GM12878 (cell line): ENCODE measurements around the gene ZBTB9. TPM values are rescaled to one million over a fixed set of nuclear protein-coding genes. Genes with fewer than 3 reads are reported as not detected.

Source experiments
- ATAC-seq: fragments of 200-7000 bp; cut with Tn5 transposase; 3 replicates; pipeline ENCODE4 v1.9.1; 2020; ENCODE audit warnings: mild to moderate bottlenecking, moderate library complexity
- BruUV-seq: library from RNA; stranded (reverse); fragments of 400-500 nt; replicated peaks from 2 replicates; lab custom pipeline; 2021; lab: Mats Ljungman, UMichigan
- CTCF ChIA-PET: fragments of 300-600 bp; sonication (Branson Sonifier 250); formaldehyde crosslinking; extraction: SDS; loops from one replicate; lab custom pipeline; 2021; ENCODE audit warnings: inconsistent platforms; lab: Yijun Ruan, JAX
- POLR2A ChIA-PET: fragments of 350-600 bp; formaldehyde crosslinking; extraction: SDS; loops from one replicate; lab custom pipeline; 2021; ENCODE audit warnings: inconsistent platforms; lab: Charles Lee
- RAD21 ChIA-PET: fragments of 300-600 bp; sonication (Branson Sonifier 250); formaldehyde crosslinking; loops from one replicate; lab custom pipeline; 2023; ENCODE audit warnings: antibody characterized with exemption; ENCODE audit not compliant: unreplicated experiment; lab: Charles Lee
- SMC1A ChIA-PET: fragments of 300-600 bp; sonication (Branson Sonifier 250); formaldehyde crosslinking; loops from one replicate; lab custom pipeline; 2023; ENCODE audit not compliant: unreplicated experiment, uncharacterized antibody; lab: Charles Lee
- DNase-seq: peaks from one replicate; pipeline ENCODE4 v3.0.0-alpha.2; 2011; ENCODE audit warnings: low read depth, low spot score
- FAIRE-seq: peaks from 3 replicates; lab custom pipeline; 2011; peaks lifted over from hg19 to GRCh38; lab: Jason Lieb, UNC
- H2AFZ ChIP-seq: 2 replicates; pipeline ENCODE4 v1.6.0; 2011; ENCODE audit warnings: low read depth, low read length, control low read depth; ENCODE audit not compliant: control insufficient read depth
- H3K27ac ChIP-seq: 2 replicates; pipeline ENCODE4 v1.5.1; 2011; ENCODE audit warnings: control low read depth; ENCODE audit not compliant: control insufficient read depth, insufficient read depth
- H3K27me3 ChIP-seq, 2 experiments: replicated peaks in 1 of 2; 2 replicates each; pipeline versions ENCODE4 v1.6.0 to v1.6.1; 2011; ENCODE audit warnings: low read length in 1 of 2; ENCODE audit not compliant: control insufficient read depth in 2 of 2, insufficient read depth in 2 of 2
- H3K36me3 ChIP-seq, 2 experiments: 2 replicates each; pipeline ENCODE4 v1.5.1; 2011; ENCODE audit warnings: low read length in 1 of 2; ENCODE audit not compliant: control insufficient read depth in 2 of 2, insufficient read depth in 2 of 2
- H3K4me1 ChIP-seq: 2 replicates; pipeline ENCODE4 v1.6.1; 2011; ENCODE audit warnings: mild to moderate bottlenecking, low read length, moderate library complexity, mixed read lengths; ENCODE audit not compliant: control insufficient read depth, insufficient read depth
- H3K4me2 ChIP-seq: 2 replicates; pipeline ENCODE4 v1.6.0; 2011; ENCODE audit warnings: control low read depth; ENCODE audit not compliant: control insufficient read depth, insufficient read depth
- H3K4me3 ChIP-seq: fragments of 200-600 bp; sonication (generic); 2 replicates; pipeline ENCODE4 v1.5.1; 2016
- H3K79me2 ChIP-seq: 2 replicates; pipeline ENCODE4 v1.6.0; 2011; ENCODE audit warnings: low read length; ENCODE audit not compliant: control insufficient read depth, insufficient read depth
- H3K9ac ChIP-seq: 2 replicates; pipeline ENCODE4 v1.8.0; 2011; ENCODE audit warnings: low read length, control low read depth, mixed read lengths; ENCODE audit not compliant: control insufficient read depth, insufficient read depth
- H3K9me3 ChIP-seq: replicated peaks from 3 replicates; pipeline ENCODE4 v1.5.1; 2011; ENCODE audit warnings: mild to moderate bottlenecking, low read length; ENCODE audit not compliant: control insufficient read depth, insufficient read depth
- H4K20me1 ChIP-seq: 2 replicates; pipeline ENCODE4 v1.6.0; 2011; ENCODE audit not compliant: control insufficient read depth, insufficient read depth
- BACH1 ChIP-seq: fragments of 450-650 bp; IDR thresholded peaks from 2 replicates; pipeline ENCODE4 v1.6.1; 2017; ENCODE audit warnings: mild to moderate bottlenecking, borderline replicate concordance
- CTCF ChIP-seq, 3 experiments: IDR thresholded peaks in 2 of 3; conservative IDR thresholded peaks in 1 of 3; 2 replicates each; pipeline ENCODE4 v1.5.1; 2011; ENCODE audit warnings: low read depth in 3 of 3, low read length in 3 of 3, mild to moderate bottlenecking in 3 of 3, control low read depth in 2 of 3, moderate library complexity in 2 of 3, inconsistent platforms in 1 of 3, mixed read lengths in 1 of 3; ENCODE audit not compliant: control insufficient read depth in 2 of 3, insufficient read depth in 1 of 3; ENCODE audit errors: extremely low read depth in 1 of 3
- NBN ChIP-seq: fragments of 450-650 bp; IDR thresholded peaks from 2 replicates; pipeline ENCODE4 v1.6.1; 2016
- PAX5 ChIP-seq: IDR thresholded peaks from 2 replicates; pipeline ENCODE4 v1.6.1; 2011; ENCODE audit warnings: low read depth, low read length, borderline replicate concordance
- SMC3 ChIP-seq: IDR thresholded peaks from 2 replicates; pipeline ENCODE4 v1.6.1; 2011; ENCODE audit warnings: low read length, improper control_type of control experiment, borderline replicate concordance
- TARDBP ChIP-seq: IDR thresholded peaks from 2 replicates; pipeline ENCODE4 v1.6.1; 2016; ENCODE audit warnings: borderline replicate concordance
- YY1 ChIP-seq: IDR thresholded peaks from 2 replicates; pipeline ENCODE4 v1.6.1; 2011; ENCODE audit warnings: low read depth, mild to moderate bottlenecking, low read length
- ZNF24 ChIP-seq: fragments of 450-650 bp; IDR thresholded peaks from 2 replicates; pipeline ENCODE4 v1.6.1; 2017; ENCODE audit warnings: antibody characterized with exemption, mild to moderate bottlenecking
- WGBS: methylation state at CpG from one replicate; pipeline ENCODE4 v1.1.6; 2016; ENCODE audit warnings: low lambda C conversion rate; ENCODE audit not compliant: insufficient replicate concordance, insufficient coverage; ENCODE audit errors: missing lambda C conversion rate; 5-methylcytosine and 5-hydroxymethylcytosine counted together
- in situ Hi-C: fragments of 300-500 bp; cut with MboI; formaldehyde crosslinking; loops from 9 replicates; pipeline ENCODE4 v1.14.3; 2018; ENCODE audit warnings: mixed read lengths
- intact Hi-C: fragments of 100-400 bp; cut with micrococcal nuclease; formaldehyde crosslinking; loops from one replicate; pipeline ENCODE4 v1.14.2; 2022; ENCODE audit not compliant: unreplicated experiment
- polyA plus RNA-seq, 11 experiments: library from polyadenylated mRNA; depleted of rRNA in 4 of 11; unstranded in 6 of 11; stranded (reverse) in 5 of 11; fragments of >200 nt; fragmentation: Nextera tagmentation in 4 of 11; fragmentation: Illumina TruSeq in 1 of 11; extraction: Ambion mirVana in 4 of 11; extraction: Trizol in 1 of 11; gene quantifications; 1 replicate in 1 of 11; 2 replicates in 10 of 11; pipeline versions ENCODE4 v1.2.1 to v1.2.3, GENCODE V29; 2011 to 2016; ENCODE audit warnings: inconsistent platforms in 2 of 11, missing spikeins in 2 of 11, low read depth in 1 of 11
- total RNA-seq, 4 experiments: library from RNA; depleted of rRNA in 3 of 4; stranded (reverse); fragments of >200 nt in 3 of 4; fragmentation: Illumina TruSeq in 1 of 4; extraction: Trizol in 1 of 4; gene quantifications; 2 replicates each; pipeline versions ENCODE4 v1.2.1 to v1.2.3, GENCODE V29; 2013 to 2021
- TF ChIP-seq, protein P1 (sequence below): fragments of 150-350 bp; IDR thresholded peaks from 2 replicates; pipeline ENCODE4 v1.6.1; 2014; ENCODE audit warnings: mild to moderate bottlenecking, low read depth, low read length

ZBTB9 gene
- total and polyA plus RNA-seq, 10 of the 15 experiments (the other 5 are each of a cell fraction or from before 2014, with no cell fraction given): 1.5 to 12.7 (median 6.9) TPM

GRCh38 chr6:33414592-33415271 lies 39.6 kb upstream of the ZBTB9 start:
- H4K20me1 ChIP-seq: no peaks in the 10 kb centered on the region; the same call in 1 of the 2 replicates
- 0 out of 2 replicates have a peak, but pooled peaks have one; percentile 29 for TF ChIP-seq YY1
- 0 out of 2 replicates have a peak, but pooled peaks have one; percentile 14 for TF ChIP-seq NBN
- peak; percentile 28; the same call in 1 of the 2 replicates for TF ChIP-seq BACH1
- TF ChIP-seq TARDBP: no peak
- TF ChIP-seq SMC3: peak; percentile 13; the same call in 1 of the 2 replicates
- TF ChIP-seq, protein P1, sequence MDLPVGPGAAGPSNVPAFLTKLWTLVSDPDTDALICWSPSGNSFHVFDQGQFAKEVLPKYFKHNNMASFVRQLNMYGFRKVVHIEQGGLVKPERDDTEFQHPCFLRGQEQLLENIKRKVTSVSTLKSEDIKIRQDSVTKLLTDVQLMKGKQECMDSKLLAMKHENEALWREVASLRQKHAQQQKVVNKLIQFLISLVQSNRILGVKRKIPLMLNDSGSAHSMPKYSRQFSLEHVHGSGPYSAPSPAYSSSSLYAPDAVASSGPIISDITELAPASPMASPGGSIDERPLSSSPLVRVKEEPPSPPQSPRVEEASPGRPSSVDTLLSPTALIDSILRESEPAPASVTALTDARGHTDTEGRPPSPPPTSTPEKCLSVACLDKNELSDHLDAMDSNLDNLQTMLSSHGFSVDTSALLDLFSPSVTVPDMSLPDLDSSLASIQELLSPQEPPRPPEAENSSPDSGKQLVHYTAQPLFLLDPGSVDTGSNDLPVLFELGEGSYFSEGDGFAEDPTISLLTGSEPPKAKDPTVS: no peak
- TF ChIP-seq CTCF (IDR thresholded peaks at IDR 0.05 in 2 of 3, conservative IDR thresholded peaks at IDR 0.05 in 1 of 3; ENCODE audit: control insufficient read depth in 2 of 3, extremely low read depth in 1 of 3, insufficient read depth in 1 of 3, low read depth in 3 of 3, low read length in 3 of 3): peak; percentile 22 to 53 (median 48); a peak in 4 of 6 replicates
- no peak for TF ChIP-seq ZNF24
- peak; percentile 66; the same call in 1 of the 2 replicates for TF ChIP-seq PAX5
- RAD21 ChIA-PET: no interaction called here
- no peak overlapping the region; the same call in none of the 2 replicates for H3K27ac ChIP-seq
- H3K4me3 ChIP-seq: 0 out of 2 replicates have a peak overlapping the region, but pooled peaks have one; percentile 98
- POLR2A ChIA-PET: no interaction called here
- in situ Hi-C loops (no loop called here), intact Hi-C loops (loop anchor here (5.0 kb wide), 1 partner anchor 97 kb away; the partner anchor contains the start of gene ZBTB22)
- SMC1A ChIA-PET: interaction anchor here (2.2 kb wide), 1 partner anchor 16 kb away, joined by 6 read pairs; no protein-coding TSS in a partner anchor
- DNase-seq (no peak), ATAC-seq (no peak), FAIRE-seq (no peak)
- peaks cover 30% of the 10 kb centered on the region for H3K4me1 ChIP-seq
- H3K36me3 ChIP-seq: peaks cover 0 to 4% of the 10 kb centered on the region in 2 experiments; a peak in 2 of 4 replicates
- CTCF ChIA-PET: interaction anchor here (0.7 to 5.3 kb wide), 3 partner anchors 11 to 20 kb away, joined by 4 to 25 read pairs (median 7); no protein-coding TSS in a partner anchor
- no peaks in the 10 kb centered on the region for H3K9me3 ChIP-seq
- H3K4me2 ChIP-seq: peak overlapping the region; percentile 83
- no peak overlapping the region for H3K9ac ChIP-seq
- 32% methylated on average over 11 of the region's 12 CpGs for WGBS
- H3K27me3 ChIP-seq: no peaks in the 10 kb centered on the region
- peaks cover 32% of the 10 kb centered on the region for H3K79me2 ChIP-seq
- no peak overlapping the region for H2AFZ ChIP-seq
- BruUV-seq: no TSS peak
